GM21576 (cell line): Measurements from ENCODE around the gene GUF1.
A peak's percentile ranks its signal among the peaks of the same experiment; 100 is the strongest.

ENCODE experiments used
- ATAC-seq: cut with Tn5 transposase; IDR thresholded peaks from one replicate; pipeline ENCODE4 v1.9.1; 2021; ENCODE audit warnings: mild to moderate bottlenecking, moderate library complexity; ENCODE audit not compliant: unreplicated experiment

Gene GUF1

GRCh38 chr4:44678094-44679041 is at the start of gene GUF1:
TSS of gene GUF1 (plus strand) at chr4:44678420. CDS start at chr4:44678623, 203 bp downstream.
- peak; percentile 97 for ATAC-seq

DNA sequence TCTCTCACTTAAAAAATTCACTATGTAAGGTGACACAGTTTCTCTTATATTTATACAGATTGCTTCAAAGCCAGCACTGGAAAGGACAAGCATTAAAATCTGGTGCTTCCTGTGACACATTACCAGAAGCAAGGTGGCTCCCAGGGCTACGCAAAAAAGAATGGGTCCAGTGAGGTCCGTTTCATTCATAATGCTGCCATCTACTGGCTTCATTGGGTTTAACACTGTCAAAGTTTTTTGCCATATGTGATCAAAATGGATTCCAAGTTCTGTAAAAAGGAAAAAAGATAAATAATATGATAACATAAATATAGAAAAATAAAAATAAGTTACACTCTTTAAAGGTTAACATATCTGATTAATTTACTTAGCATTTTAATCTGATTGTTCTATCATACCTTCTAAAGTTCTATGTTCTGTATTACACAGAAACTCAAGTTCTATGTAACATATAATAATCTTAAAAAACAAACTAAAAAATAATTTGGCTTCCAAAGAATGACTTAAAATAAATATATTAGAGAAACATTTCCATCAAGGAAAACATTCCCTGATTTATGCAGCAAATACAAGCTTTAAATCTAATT is 48.8 kb upstream of the GUF1 start:
- ATAC-seq, result peak; percentile 99

DNA sequence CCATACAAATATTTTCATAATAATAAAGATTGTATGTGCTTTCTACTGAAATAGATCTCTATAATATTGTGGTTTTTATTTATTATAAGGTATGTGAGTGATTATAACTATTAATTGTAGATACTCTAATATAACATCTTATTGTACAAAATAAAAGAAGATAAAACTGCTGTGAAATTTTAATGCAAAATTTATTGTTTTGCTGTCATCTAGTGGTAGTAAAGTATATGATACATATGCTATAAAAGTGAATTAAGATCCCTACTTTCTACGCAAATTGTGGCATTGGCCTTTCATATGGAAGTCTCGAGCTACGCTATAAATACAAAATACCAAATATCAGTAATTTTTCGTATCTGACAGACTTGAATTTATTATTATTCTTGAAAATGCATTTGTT is 46.1 kb upstream of the GUF1 start:
- ATAC-seq, result no peak

GRCh38 chr4:44632733-44633132 is 45.5 kb upstream of the GUF1 start:
- ATAC-seq, result no peak

DNA sequence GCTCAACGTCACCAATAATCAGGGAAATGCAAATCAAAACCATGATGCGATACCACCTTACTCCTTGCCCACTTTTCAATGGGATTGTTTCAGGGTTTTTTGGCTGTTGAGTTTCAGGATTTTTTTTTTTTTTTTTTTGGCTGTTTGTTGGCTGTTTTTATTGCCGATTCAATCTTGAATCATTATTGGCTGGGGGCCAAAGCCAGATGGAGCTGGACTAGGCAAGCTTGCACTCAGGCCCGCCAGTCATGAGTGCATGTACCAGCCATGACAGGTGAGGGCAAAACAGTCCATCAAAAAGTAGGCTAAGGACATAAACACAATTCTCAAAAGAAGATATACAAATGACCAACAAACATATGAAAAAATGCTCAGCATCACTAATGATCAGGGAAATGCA is 40.1 kb upstream of the GUF1 start:
- ATAC-seq, result no peak

- no peak for ATAC-seq
Observed at GRCh38 chr4:44646151-44646550, 32.1 kb upstream of the GUF1 start.

- ATAC-seq, result no peak
Observed at GRCh38 chr4:44651425-44651824, 26.8 kb upstream of the GUF1 start, which contains the start of gene YIPF7. TSS of gene YIPF7 (minus strand) at chr4:44651625. CDS start at chr4:44650100, 1,525 bp downstream.

DNA sequence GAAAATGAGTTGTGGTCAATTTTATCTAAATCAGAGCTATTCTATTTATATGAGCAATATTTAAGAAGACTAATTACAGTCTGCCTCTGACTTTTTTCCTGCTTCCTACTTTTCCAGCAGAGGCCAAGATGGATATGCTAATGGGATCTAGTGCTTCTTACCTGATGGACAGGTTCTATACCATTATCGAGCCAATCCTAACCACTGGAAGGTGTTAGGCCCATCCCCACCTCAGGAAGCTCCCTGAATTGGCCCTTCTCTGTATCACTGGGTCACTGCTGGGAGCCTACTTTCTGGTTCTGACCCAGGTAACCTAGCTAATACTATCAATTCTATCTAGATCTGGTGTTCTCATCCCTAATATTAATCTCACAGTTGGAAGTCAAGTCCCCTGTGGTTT is 26.2 kb upstream of the GUF1 start:
- ATAC-seq, result no peak

GRCh38 chr4:44660396-44660795 is 17.8 kb upstream of the GUF1 start:
- ATAC-seq, result no peak

DNA sequence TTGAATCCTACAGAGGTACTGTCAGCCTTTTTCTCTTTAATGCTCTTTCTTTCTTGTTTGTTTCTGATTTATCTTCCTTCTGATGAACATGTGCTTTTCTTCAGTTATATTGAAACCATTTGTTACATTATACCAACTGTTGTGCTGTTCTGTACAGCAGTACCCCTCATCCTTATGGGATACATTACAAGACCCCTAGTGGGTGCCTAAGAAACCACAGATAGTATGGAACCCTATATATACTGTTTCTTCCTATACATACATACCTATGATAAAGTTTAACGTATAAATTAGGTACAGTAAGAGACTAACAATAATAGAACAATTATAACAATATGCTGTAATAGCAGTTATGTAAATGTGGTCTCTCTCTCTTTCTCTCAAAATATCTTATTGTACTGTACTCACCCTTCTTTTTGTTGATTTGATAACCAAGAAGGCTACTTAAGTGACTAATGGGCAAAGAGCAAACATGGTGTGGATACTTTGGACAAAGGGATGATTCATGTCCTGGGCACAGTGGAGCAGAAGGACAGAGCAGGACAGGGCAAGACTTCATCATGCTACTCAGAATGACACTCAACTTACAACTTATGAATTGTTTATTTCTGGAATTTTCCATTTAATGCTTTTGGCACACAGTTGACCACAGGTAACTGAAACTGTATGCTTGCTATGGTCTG is 16.1 kb upstream of the GUF1 start:
- ATAC-seq, result no peak

GRCh38 chr4:44662623-44663005 is 15.6 kb upstream of the GUF1 start:
- ATAC-seq, result no peak

- no peak for ATAC-seq
Observed at GRCh38 chr4:44663539-44664263, 14.5 kb upstream of the GUF1 start.

DNA sequence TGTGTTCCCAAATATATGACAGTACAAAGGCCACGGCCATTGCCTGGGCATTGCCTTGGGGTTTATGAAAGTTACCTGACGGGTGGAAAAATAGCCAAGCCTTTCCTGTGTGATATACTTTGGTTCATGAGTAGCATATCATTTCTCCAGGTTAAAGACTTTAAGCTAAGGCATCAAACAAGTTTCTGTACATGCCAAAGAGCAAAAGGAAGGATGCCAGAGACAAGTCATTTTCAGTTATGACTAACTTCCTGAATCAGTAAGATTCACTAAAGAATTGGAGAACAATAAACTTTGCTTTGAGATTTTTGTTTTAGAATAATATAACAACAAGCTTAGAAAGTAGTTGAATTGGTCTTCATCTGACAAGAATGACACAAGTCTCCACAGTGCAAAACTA is 9.7 kb upstream of the GUF1 start:
- ATAC-seq, result no peak

DNA sequence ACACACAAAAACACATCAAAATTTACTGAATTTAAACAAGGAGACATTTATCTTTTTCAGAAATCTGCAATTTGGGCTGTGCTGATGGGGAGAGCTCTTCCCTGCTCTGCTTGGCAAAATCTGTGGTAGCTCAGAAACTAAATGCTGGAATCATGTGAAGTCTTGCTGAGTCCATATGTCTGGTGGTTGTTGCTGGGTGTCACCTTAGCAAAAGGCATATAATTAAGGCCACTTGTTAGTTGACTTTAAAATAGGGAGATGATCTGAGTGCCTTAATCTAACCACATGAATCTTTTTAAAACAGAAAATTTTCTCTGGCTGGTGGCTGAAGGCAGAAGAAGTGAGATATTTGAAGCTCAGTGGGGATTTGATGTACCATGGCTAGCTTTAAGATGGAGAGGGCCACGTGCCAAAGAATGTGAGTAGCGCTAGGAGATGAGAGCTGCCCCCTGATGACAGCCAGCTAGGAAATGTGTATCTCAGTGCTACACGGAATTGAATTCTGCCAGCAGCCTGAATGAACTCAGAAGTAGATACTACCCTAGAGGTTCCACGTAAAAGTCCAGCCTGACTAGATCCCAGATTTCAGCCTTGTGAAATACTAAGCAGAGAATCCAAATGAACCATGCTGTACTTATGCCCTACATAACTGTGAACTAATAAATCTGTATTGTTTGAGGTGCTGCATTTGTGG is 7.6 kb upstream of the GUF1 start:
- ATAC-seq, result no peak

GRCh38 chr4:44671636-44672035 is 6.6 kb upstream of the GUF1 start:
- ATAC-seq, result no peak

DNA sequence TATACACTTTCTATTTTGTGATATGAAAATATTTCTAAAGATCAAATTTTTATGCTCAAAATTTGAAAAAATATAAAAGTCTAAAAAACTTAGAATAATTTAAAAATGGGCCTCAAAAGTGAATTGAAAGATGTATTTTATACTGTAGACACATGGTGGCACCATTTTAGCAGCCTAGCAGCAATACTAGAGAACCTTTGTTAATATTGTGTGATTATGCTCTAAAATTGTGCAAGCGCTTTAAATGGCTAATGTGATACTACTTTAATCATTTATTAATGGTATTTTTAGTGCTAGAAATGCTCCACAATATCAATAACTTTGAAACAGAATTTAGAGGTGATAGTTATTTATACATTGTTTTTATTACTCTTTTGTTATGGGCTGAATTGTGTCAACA is 3.7 kb upstream of the GUF1 start:
- ATAC-seq, result no peak

DNA sequence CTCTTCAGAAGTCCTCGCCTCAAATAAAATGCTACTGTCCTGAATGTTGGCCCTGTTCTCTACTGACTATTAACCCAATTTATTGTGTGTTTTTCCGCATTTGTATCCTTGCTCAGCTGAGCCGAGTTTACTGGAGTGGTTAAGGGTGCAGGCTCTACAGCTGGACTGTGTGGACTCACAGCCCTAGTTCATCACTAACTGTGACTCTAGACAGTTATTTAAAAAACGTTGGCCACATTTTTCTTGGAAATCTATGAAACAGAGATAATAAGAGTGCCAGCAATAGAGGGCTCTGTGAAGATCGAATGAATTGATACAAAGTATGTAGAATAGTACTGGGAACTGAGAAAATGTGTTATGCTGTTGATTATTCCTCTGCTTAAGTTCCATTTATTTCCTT is 2.9 kb upstream of the GUF1 start:
- no peak for ATAC-seq

GRCh38 chr4:44679060-44679459 is 840 bp downstream of the GUF1 start:
- no peak for ATAC-seq

GRCh38 chr4:44684648-44685047 is 6.4 kb downstream of the GUF1 start:
- no peak for ATAC-seq

DNA sequence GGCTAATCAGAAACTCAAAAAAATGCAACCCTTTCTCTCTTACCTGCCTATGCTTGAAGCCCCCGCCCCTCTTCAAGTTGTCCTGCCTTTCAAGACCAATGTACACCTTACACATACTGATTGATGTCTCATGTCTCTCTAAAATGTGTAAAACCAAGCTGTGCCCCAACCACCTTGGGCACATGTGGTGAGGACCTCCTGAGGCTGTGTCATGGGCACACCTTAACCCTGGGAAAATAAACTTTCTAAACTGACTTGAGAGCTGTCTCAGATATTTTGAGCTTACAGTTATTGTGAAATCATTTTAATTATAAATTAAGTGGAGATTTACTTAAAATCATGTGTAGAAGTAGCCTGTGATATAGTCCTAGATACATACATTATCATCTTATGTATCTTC is 22.2 kb downstream of the GUF1 start:
- no peak for ATAC-seq
